ENCODE data around the gene BRAP.
"Not testable (repeated sequence)": the region's sequence is repeated elsewhere in the genome, so short reads cannot be mapped to it uniquely, and the experiment has no call there.

The BRAP gene

DNA sequence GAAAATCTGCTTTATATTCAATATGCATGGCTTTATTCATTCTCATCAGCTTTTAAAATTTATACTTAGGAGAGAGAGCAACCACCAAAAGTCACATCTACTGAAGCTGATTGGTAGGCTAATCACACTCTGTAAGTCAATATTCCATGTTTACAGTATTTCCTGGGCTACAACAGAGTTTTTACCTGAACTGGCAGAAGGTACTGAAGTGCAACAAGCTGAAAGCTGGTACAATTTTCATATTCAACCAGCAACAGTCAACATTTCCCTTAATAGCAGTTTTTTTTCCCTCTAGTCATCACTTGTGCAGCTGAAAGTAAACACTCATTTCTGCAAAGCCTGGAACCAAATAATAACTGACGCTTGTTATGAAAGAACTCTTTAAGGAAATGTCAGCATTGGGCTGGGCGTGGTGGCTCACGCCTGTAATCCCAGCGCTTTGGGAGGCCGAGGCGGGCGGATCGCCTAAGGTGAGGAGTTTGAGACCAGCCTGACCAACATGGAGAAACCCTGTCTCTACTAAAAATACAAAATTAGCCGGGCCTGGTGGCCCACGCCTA lies 12.9 kb downstream of the BRAP start:
- no peak for DNase-seq

DNA sequence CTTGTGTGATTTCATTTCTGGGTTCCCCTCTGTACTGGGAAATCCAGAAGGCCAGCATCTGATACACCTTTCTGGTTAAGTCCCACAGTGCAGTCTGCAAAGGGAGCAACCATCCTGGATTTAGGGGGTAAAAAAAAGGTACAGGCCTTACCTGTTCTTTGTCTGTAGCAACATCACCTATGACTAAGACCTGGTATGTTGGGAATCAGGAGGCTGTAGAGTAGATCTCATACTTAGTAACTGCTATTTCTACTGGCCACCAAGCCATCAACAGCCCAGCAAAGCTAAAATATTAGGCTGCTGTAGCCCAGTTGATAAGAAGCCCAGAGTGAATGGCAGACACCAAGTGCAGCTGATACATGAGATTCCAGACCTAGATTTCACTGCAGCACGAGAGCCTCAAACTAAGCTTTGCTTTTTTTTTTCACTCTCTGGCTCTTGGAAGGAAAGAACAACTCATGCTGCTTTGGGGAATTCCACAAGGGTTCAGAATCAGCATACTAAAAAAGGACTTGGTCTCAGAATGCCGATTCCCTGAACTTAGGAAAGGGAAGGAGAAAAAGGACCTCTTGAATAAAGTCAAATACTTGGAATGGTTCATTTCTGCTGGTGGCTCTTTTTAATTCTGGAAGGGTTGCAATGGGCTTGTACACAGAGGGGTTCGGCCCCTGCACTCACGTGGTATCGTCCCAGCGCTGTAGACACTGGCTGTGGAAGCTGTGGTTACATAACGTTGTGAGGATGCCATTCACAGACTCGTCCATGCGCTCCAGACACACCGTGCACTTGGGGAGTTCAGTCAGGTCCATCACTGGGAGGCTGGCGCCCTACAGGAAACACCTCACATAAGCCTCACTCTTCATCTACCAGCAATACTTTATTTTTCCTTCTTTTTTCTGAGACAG lies 20.5 kb downstream of the BRAP start:
- no peak for DNase-seq

- no peak for DNase-seq
These were observed 21.3 kb downstream of the BRAP start for GRCh38 chr12:111664499-111664898.

DNA sequence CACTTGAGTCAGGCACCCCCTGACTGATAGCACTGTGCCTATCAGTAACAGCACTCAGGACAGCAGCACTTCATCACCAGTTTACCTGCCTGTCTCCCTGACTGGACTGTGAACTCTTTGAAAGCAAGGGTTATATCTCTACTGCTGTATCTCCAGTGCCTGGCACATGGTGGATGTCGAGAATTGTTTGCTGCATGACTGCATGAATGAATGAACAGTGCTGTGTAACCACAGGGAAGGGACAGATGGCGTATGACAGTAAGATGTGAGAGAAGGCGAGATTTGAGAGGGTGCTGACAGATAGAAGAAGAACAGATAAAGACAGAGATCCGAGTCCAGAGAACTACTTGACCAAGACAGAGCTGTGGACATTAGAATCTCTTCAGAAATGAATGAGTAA lies 29.7 kb downstream of the BRAP start:
- DNase-seq, result no peak

GRCh38 chr12:111655356-111655755 lies 30.4 kb downstream of the BRAP start:
- DNase-seq, result no peak

DNA sequence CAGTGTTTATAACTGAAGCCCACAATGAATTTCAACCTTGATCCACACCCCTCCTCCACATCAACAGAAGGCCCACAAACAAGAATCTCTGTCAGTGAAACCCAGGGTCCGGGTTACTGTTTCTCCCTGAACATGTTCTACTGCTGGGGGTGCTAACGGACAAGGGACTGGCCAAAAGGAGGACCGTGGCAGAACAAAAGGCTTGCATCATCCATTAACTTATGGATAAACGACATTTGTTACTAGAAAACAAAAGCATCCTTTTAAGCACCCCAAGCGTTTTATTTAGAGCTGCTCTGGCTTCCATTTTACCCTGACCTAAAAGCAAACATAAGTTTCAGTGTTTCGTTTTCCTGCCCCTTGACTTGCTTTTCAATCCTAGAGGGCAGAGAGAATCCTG lies 32.2 kb downstream of the BRAP start:
- no peak for DNase-seq

DNA sequence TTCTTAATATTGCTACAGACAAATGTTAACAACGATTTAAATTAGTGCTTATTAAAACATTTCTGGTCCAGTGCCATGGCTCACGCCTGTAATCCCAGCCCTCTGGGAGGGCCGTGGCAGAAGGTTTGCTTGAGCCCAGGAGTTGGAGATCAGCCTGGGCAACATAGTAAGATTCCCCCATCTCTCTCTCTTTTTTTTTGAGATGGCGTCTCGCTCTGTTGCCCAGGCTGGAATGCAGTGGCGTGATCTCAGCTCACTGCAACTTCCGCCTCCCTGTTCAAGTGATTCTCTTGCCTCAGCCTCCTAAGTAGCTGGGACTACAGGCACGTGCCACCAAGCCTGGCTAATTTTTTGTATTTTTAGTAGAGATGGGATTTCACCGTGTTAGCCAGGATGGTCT lies 33.2 kb downstream of the BRAP start:
- DNase-seq, result not testable (repeated sequence)

GRCh38 chr12:111650912-111651311 lies 34.8 kb downstream of the BRAP start:
- no peak for DNase-seq

- no peak for DNase-seq
These were observed 40.3 kb downstream of the BRAP start for GRCh38 chr12:111645433-111645832.

- no peak for DNase-seq
These were observed 42.3 kb downstream of the BRAP start for GRCh38 chr12:111643427-111643826.

- no peak for DNase-seq
These were observed 42.9 kb downstream of the BRAP start for GRCh38 chr12:111642681-111643426.

DNA sequence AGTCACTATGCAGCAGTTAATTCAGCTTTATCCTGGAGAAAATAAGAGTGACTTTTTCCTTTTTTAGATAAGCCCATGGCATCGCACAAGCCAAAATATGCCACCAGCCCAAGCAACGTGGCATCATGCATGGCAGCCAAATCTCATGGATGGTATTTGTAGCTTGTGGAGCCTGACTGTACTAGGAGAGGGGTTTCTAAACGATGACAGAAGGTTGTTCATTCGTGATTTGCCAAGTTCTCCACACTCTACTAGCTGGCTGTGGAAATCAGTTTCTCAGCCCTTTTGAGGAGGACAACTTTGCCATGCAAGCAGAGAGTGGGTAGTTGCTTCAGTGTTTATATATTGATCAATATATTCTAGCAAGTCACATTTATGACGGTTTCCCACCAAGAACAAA lies 45.2 kb downstream of the BRAP start:
- no peak for DNase-seq

- DNase-seq, result no peak
These were observed 47.2 kb downstream of the BRAP start for GRCh38 chr12:111638556-111638955.

GRCh38 chr12:111636209-111636945 lies 49.4 kb downstream of the BRAP start:
- DNase-seq, result no peak

DNA sequence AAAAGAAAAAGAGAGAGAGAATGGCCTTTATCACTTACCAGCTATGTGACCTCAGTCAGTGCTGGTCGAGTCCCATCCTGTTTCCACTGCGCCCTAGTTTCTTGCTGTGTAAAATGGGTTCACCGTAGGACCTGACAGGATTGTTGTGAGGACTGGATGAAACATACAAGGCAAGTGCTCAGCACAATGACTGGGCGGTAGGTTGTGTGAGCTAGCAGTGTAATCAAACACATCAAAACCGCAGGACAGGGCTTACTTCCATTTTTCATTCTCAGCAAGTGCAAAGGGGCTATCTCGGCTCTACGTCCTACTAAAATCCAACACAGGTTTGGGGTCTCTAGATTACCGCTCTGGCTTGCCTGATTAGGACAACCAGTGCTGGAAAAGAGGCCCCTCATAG lies 50.2 kb downstream of the BRAP start:
- no peak for DNase-seq

DNA sequence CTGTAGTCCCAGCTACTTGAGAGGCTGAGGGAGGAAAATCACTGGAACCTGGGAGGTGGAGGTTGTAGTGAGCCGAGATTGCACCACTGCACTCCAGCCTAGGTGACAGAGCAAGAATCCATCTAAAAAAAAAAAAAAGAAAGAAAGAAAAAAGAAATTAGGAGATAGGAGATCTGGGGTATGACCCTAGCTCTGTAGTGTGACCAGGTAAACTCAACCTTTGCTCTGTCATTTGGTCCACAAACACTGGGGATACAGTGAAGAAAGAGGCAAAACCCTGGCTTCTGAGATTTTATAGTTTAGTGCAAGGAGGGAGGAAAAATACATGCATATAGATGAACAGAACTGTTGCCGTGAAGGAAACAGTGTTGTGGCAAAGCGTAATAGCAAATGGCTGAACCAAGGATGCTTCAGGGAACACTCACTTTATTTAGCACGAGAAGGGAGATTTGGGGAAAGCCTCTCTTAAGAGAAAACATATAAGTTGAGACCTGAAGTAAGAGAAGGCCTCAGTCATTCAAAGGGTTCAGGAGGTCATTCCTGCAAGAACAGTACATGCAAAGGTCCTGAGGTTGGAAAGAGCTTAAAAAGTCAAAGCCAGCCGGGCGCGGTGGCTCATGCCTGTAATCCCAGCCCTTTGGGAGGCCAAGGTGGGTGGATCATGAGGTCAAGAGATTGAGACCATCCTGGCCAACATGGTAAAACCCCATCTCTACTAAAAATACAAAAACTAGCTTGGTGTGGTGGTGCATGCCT lies 57.1 kb downstream of the BRAP start:
- DNase-seq, result no peak

DNA sequence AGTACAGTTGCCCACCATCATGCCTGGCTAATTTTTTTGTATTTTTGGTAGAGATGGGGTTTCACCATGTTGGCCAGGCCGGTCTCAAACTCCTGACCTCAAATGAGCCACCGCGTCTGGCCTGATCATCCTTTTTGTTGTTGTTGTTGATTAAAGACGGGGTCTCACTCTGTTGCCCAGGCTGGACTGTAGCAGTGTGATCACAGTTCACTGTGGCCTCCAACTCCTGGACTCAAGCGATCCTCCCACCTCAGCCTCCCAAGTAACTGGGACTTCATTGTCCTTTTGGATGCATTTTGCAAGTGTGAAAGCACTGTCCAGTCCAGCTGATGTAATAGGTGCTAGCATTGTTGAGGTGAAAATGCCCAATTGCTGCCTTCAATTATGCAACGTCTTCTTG lies 59.5 kb downstream of the BRAP start:
- no peak for DNase-seq

GRCh38 chr12:111624540-111624939 lies 61.2 kb downstream of the BRAP start:
- DNase-seq, result no peak

- not testable (repeated sequence) for DNase-seq
These were observed 67.9 kb downstream of the BRAP start for GRCh38 chr12:111617841-111618240.

- no peak for DNase-seq
These were observed 69.6 kb downstream of the BRAP start for GRCh38 chr12:111616177-111616623.

DNA sequence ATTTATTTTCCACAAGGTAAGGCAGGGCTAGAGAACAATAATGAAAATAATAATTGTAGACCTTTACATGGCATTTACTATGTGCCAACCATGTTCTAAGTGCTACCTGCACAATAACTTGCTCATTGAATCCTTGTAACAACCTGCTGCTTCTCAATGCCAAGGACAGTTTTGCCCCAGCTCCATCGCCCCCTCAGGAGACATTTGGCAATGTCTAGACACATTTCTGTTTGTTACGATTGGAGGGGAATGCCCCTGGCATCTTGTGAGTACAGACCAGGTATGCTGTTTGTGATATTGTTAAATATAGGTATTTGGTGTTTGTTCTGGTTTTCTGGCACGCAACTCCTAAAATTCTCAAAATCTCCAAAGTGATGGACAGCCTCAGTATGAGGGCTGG lies 78.5 kb downstream of the BRAP start:
- DNase-seq, result no peak

- DNase-seq, result no peak
These were observed 79.0 kb downstream of the BRAP start for GRCh38 chr12:111606767-111607230.
